22Rv1 (cell line): ENCODE measurements around the gene DGKG.

Experiments used
- H3K27ac ChIP-seq: fragments of 450-650 bp; 2 replicates; pipeline ENCODE4 v1.5.1; 2017
- CTCF ChIP-seq: fragments of 450-650 bp; IDR thresholded peaks from 2 replicates; pipeline ENCODE4 v1.5.1; 2017; ENCODE audit warnings: mild to moderate bottlenecking
- ZFX ChIP-seq: fragments of 450-650 bp; IDR thresholded peaks from 2 replicates; pipeline ENCODE4 v1.6.1; 2017; ENCODE audit warnings: antibody characterized with exemption, borderline replicate concordance

DGKG gene

GRCh38 chr3:186187401-186188275 lies 174.4 kb downstream of the DGKG start:
- TF ChIP-seq ZFX (no peak), CTCF (no peak)
- H3K27ac ChIP-seq = no peak overlapping the region

- TF ChIP-seq ZFX = no peak
- TF ChIP-seq CTCF = no peak
- H3K27ac ChIP-seq = no peak overlapping the region
Measured at GRCh38 chr3:186185194-186185787, 176.7 kb downstream of the DGKG start.

- H3K27ac ChIP-seq = no peak overlapping the region
- TF ChIP-seq ZFX (no peak), CTCF (no peak)
Measured at GRCh38 chr3:186184021-186184420, 178.0 kb downstream of the DGKG start.

- no peak overlapping the region for H3K27ac ChIP-seq
- TF ChIP-seq CTCF (no peak), ZFX (no peak)
Measured at GRCh38 chr3:186182850-186183249, 179.2 kb downstream of the DGKG start.

- TF ChIP-seq CTCF (no peak), ZFX (no peak)
- H3K27ac ChIP-seq = no peak overlapping the region
Measured at GRCh38 chr3:186181901-186182300, 180.1 kb downstream of the DGKG start.

GRCh38 chr3:186180891-186181481 lies 181.0 kb downstream of the DGKG start:
- TF ChIP-seq CTCF (no peak), ZFX (no peak)

GRCh38 chr3:186180151-186180550 lies 181.9 kb downstream of the DGKG start:
- TF ChIP-seq CTCF (no peak), ZFX (no peak)
- H3K27ac ChIP-seq = no peak overlapping the region

More at GRCh38 chr3:186180891-186181481, 181.0 kb downstream of the DGKG start:
- H3K27ac ChIP-seq = no peak overlapping the region
